Fibroblast of skin of left biceps (primary cell): ENCODE data around the gene TUBA3E.
"Not testable (repeated sequence)": the region's sequence is repeated elsewhere in the genome, so short reads cannot be mapped to it uniquely, and the experiment has no call there.

ENCODE experiments used
- DNase-seq, 2 experiments: peaks; one replicate each; pipeline ENCODE4 v3.0.0-alpha.2; 2013; ENCODE audit warnings: low read depth in 2 of 2

Gene TUBA3E

GRCh38 chr2:130198343-130198742, at the start of gene TUBA3E:
TSS of gene TUBA3E (minus strand) at chr2:130198439. CDS start at chr2:130198360, 79 bp downstream.
- DNase-seq = no peak

- DNase-seq = no peak
Measured at GRCh38 chr2:130246430-130246829, 48.2 kb upstream of the TUBA3E start.

GRCh38 chr2:130245976-130246375, 47.7 kb upstream of the TUBA3E start:
- DNase-seq = no peak

GRCh38 chr2:130243359-130243758, 45.1 kb upstream of the TUBA3E start:
- DNase-seq = no peak

GRCh38 chr2:130241041-130241707, 42.9 kb upstream of the TUBA3E start:
- no peak for DNase-seq

- DNase-seq = not testable (repeated sequence)
Measured at GRCh38 chr2:130239581-130239980, 41.3 kb upstream of the TUBA3E start.

GRCh38 chr2:130233066-130233465, 34.8 kb upstream of the TUBA3E start:
- DNase-seq = not testable (repeated sequence)

GRCh38 chr2:130231656-130232055, 33.4 kb upstream of the TUBA3E start:
- DNase-seq = no peak

- not testable (repeated sequence) for DNase-seq
Measured at GRCh38 chr2:130230907-130231306, 32.7 kb upstream of the TUBA3E start.

- DNase-seq = not testable (repeated sequence)
Measured at GRCh38 chr2:130230376-130230775, 32.1 kb upstream of the TUBA3E start.

- peak in 1 of 2 experiments; percentile 7 for DNase-seq
Measured at GRCh38 chr2:130229161-130229510, 30.9 kb upstream of the TUBA3E start.

GRCh38 chr2:130228467-130229160, 30.4 kb upstream of the TUBA3E start:
- not testable (repeated sequence) for DNase-seq

GRCh38 chr2:130228005-130228404, 29.8 kb upstream of the TUBA3E start:
- DNase-seq = not testable (repeated sequence)

- not testable (repeated sequence) for DNase-seq
Measured at GRCh38 chr2:130222523-130222922, 24.3 kb upstream of the TUBA3E start.

GRCh38 chr2:130220505-130220904, 22.3 kb upstream of the TUBA3E start:
- DNase-seq = not testable (repeated sequence)

- not testable (repeated sequence) for DNase-seq
Measured at GRCh38 chr2:130219147-130219546, 20.9 kb upstream of the TUBA3E start.

- DNase-seq = not testable (repeated sequence)
Measured at GRCh38 chr2:130207051-130207450, 8.8 kb upstream of the TUBA3E start.

GRCh38 chr2:130203150-130203549, 4.9 kb upstream of the TUBA3E start:
- not testable (repeated sequence) for DNase-seq

GRCh38 chr2:130202518-130202917, 4.3 kb upstream of the TUBA3E start:
- DNase-seq = not testable (repeated sequence)

- not testable (repeated sequence) for DNase-seq
Measured at GRCh38 chr2:130196052-130196451, 2.2 kb downstream of the TUBA3E start.

GRCh38 chr2:130195089-130195635, 3.1 kb downstream of the TUBA3E start:
- DNase-seq = not testable (repeated sequence)

GRCh38 chr2:130193824-130194223, 4.4 kb downstream of the TUBA3E start:
- not testable (repeated sequence) for DNase-seq

- DNase-seq = not testable (repeated sequence)
Measured at GRCh38 chr2:130192451-130192850, 5.8 kb downstream of the TUBA3E start.
